Thyroid gland (tissue), 4 donors: Measurements from ENCODE around the gene LCAT.
"Not testable (repeated sequence)": the region's sequence is repeated elsewhere in the genome, so short reads cannot be mapped to it uniquely, and the experiment has no call there.

Experiments used
- CTCF ChIP-seq, 6 experiments: fragments of 200-600 bp in 3 of 6; fragments of 450-650 bp in 3 of 6; sonication (generic) in 3 of 6; IDR thresholded peaks; one replicate each; pipeline ENCODE4 v1.5.1; 2016 to 2019; ENCODE audit warnings: antibody characterized with exemption in 6 of 6, mild to moderate bottlenecking in 2 of 6, inconsistent platforms in 1 of 6, moderate library complexity in 1 of 6
- POLR2A ChIP-seq, 2 donors: fragments of 450-650 bp; IDR thresholded peaks; one replicate each; pipeline ENCODE4 v1.6.1; 2017; ENCODE audit warnings: antibody characterized with exemption in 2 of 2, mild to moderate bottlenecking in 2 of 2, moderate library complexity in 1 of 2

- not testable (repeated sequence) for TF ChIP-seq CTCF, POLR2A (IDR thresholded peaks at IDR 0.05)
Measured at GRCh38 chr16:67915496-67915769, 28.5 kb downstream of the LCAT start.
